NOMO-1 treated with dmso at 0.1 percent for 144 hours (cell line): ENCODE measurements around the gene KRTAP2-4.
"Not testable (repeated sequence)": the region's sequence is repeated elsewhere in the genome, so short reads cannot be mapped to it uniquely, and the experiment has no call there.

ENCODE experiments used
- DNase-seq: peaks from one replicate; lab custom pipeline; 2025; ENCODE audit not compliant: unreplicated experiment; lab: John Stamatoyannopoulos, UW

KRTAP2-4 gene

DNA sequence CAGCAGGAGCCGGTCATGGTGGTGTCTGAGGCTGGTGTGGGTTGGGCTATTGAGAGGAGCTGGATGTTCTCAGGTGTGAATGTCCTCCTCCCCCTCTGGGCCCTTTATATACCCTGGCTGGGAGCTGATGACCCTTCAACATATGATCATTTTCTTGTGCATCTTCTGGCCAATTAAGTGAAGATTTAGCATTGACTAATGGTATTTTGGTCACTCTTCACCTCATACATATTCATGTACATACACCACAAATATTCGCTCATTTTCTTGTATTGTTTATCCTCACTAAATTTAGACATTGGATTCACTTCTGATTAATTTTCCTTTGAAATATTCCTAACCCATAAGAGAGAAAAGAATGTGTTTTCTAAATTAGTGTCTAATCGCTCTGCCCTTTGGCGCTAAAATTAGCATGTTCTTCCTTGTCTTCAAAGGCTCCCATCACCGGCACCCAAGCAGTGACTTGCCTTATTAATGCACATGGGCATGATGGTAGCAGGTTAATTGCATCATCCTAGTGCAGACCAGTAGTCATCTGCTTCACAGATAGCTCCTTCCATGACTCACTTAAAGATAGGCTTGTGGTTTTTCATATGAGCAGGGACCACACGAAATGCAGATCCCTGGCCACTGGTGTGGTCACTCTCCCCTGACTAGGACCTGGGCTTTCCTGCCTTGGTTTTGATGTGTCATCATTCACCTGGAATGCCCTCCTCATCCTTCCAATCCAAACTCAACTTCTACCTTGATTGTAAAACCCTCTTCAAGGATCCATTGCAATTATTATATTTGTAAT is at the start of gene KRTAP2-4:
TSS of gene KRTAP2-4 (minus strand) at position 51 of the 796 bp plus-strand sequence. CDS start at position 17, 34 bp downstream.
- no peak for DNase-seq

DNA sequence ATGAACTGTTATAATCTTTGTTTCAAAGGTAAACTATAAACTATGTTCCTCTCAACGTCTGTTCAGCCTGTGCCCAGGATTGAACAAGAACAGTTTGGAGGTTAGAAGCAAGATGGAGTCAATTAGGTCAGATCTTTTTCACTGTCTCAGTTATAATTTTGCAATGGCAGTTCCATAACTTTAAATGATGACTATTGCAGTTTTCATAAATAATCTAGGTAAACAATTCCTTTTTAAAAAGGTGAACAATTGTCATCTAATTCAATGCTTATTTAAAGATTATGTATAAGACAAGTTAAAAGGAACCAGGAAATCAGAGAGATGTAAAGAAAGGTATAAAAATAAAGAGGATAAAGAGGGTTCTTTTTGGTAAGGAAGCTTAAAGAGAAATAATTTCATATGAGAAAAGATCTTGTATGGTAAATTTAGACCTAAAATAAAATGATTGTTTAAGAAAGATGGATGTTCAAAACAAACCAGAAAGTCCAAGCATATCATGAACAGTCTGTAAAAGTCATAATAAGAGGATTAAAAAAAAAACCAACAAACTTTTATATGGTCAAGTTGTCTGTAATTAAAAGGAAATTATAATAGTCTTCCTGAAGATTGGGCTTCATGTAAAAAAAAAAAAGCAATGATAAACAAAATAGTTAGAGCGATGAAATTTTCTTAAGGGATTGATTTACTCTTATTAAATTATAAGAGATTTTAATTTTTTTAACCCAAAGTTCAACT is 45.6 kb upstream of the KRTAP2-4 start:
- DNase-seq, result no peak

GRCh38 chr17:41108728-41109386 is 43.2 kb upstream of the KRTAP2-4 start:
- DNase-seq, result not testable (repeated sequence)

DNA sequence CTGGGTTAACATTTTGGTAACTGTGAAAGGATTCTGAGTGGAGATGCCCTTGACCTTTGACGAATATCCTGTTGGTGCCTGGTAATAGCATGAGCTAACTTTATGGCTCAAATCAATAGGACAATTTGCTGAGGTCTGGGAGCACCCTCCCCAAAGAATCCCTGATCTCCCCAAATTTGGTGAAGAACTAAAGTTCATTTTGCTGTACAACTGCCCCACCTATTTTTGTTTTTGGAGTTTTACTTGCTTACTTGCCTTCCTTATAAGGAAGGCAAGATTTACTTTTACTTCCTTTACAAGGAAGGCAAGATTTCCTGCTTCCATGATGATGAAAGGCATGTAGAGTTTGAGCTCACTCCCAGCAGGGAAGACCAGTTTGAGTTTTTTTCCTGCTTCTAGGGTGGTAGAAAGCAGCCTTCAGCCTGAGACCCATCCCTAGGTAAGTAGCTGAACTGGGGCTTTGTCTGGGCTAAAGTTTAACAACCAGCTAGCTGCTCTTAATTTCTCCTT is 42.3 kb upstream of the KRTAP2-4 start:
- no peak for DNase-seq

DNA sequence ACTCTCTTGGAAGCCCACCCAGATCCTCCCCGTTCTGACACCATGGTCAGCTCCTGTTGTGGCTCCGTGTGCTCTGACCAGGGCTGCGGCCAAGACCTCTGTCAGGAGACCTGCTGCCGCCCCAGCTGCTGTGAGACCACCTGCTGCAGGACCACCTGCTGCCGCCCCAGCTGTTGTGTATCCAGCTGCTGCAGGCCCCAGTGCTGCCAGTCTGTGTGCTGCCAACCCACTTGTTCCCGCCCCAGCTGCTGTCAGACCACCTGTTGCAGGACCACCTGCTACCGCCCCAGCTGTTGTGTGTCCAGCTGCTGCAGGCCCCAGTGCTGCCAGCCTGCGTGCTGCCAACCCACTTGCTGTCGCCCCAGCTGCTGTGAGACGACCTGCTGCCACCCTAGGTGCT is 39.7 kb upstream of the KRTAP2-4 start, which contains the start of gene KRTAP4-9:
TSS of gene KRTAP4-9 (plus strand) at position 43 of the 400 bp plus-strand sequence. CDS start at position 43, 0 bp downstream.
- not testable (repeated sequence) for DNase-seq

GRCh38 chr17:41104386-41105038 is 38.8 kb upstream of the KRTAP2-4 start:
- not testable (repeated sequence) for DNase-seq

- DNase-seq, result no peak
Observed at GRCh38 chr17:41103896-41104295, 38.2 kb upstream of the KRTAP2-4 start.

DNA sequence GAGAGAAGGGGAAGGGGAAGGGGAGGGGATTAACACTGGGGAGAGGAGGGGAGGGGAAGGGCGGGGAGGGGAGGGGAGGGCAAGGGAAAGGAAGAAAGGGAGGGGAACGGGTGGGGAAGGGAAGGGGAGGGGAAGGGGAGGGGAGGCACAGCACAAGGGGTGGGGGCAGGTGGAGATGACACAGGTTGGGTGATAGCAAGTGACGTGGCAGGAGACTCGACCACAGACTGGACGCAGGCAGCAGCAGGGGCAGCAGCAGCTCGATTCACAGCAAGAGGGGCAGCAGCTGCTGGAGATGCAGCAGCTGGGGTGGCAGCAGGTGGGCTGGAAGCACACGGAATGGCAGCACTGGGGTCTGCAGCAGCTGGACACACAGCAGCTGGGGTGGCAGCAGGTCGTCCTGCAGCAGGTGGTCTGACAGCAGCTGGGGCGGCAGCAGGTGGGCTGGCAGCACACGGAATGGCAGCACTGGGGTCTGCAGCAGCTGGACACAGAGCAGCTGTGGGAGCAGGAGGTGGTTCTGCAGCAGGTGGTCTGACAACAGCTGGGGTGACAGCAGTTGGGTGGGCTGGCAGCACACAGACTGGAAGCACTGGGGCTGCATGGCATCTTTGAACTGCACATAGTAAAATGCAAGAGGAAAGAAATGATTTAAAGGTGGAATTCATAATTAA is 36.0 kb upstream of the KRTAP2-4 start, which contains the start of gene KRTAP4-16:
TSS of gene KRTAP4-16 (minus strand) at position 624 of the 674 bp plus-strand sequence. CDS start at position 624, 0 bp downstream.
- no peak for DNase-seq

GRCh38 chr17:41099682-41100480 is 34.2 kb upstream of the KRTAP2-4 start:
- not testable (repeated sequence) for DNase-seq

DNA sequence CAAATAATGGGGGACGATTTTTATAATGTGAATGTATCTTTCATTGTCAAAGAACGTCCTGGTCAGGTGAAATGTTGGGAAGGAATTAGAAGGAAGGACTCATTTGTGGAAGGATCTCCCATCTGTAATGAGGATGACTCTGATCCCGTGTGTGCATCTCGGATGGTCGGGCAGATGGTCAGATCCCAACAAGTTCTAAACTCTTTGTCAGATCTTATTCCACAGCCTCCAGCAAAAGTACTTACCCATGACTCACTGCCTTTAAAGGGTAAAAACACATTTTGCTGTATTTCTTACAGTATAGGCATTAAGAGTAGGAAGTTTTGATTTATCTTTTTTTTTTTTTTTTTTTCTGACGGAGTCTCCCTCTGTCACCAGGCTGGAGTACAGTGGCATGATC is 32.8 kb upstream of the KRTAP2-4 start:
- no peak for DNase-seq

DNA sequence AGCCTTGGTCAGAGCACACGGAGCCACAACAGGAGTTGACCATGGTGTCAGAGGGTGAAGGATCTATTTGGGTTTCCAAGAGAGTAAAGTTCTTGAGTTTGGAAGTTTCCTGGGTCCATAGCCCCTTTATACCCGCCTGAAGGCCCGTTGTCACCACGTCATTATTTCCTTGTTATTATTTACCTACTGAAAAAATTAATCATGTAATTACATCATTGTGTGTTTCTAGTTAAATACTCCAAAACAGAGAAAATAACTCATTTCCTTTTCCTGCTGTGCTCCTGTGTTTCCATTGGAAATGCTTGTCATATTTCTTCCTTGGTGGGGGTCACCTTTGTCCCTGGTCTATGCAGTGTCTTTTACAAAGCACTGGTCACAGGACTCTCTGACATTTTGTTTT is 32.4 kb upstream of the KRTAP2-4 start, which contains the start of gene KRTAP4-8:
TSS of gene KRTAP4-8 (minus strand) at position 101 of the 400 bp plus-strand sequence. CDS start at position 43, 58 bp downstream.
- DNase-seq, result no peak

- no peak for DNase-seq
Observed at GRCh38 chr17:41096055-41096454, 30.4 kb upstream of the KRTAP2-4 start.

DNA sequence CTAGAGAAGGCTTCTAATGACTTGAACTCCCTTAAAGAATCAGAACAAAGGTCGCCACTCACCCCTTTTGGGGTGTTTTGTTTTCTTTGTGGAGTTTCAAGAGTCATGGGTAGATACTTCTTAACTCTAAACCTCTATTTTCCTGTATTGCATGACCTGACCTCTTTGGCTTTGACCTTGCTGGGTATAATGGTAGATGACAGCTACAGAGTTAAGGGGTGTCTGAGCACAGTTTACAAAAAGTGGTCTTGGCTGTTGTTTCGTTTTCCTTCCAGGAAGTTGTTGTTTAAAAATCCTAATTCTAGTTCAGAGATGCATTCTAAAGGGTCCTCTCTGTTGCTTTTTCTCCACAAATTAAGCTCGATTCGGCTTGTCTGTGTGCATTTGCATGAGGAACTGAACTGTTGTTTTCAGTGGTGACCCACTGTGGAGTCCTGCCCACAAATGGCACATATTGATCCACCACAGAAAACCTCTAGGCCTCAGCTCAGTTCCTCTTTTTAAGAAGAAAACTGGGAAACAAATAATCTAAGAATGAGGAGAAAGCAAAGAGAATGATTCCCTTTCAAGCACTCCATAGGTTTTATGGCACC is 23.2 kb upstream of the KRTAP2-4 start:
- not testable (repeated sequence) for DNase-seq

DNA sequence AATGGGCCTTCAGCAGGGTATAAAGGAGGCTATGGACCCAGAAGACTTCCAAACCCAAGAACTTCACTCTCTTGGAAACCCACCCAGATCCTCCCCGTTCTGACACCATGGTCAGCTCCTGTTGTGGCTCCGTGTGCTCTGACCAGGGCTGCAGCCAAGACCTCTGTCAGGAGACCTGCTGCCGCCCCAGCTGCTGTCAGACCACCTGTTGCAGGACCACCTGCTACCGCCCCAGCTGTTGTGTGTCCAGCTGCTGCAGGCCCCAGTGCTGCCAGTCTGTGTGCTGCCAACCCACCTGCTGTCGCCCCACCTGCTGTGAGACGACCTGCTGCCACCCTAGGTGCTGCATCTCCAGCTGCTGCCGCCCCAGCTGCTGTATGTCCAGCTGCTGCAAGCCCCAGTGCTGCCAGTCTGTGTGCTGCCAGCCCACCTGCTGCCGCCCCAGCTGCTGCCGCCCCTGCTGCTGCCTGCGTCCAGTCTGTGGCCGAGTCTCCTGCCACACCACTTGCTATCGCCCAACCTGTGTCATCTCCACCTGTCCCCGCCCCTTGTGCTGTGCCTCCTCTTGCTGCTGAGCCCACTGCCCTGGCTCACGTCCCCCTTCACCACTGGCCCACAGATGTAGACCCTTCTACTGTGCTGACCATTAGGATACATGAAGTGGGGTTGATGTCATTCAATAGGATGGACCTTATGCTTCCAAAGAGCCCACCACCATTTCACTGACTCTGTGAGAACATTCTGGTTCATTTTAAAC is 18.6 kb upstream of the KRTAP2-4 start, which contains the start of gene KRTAP4-7:
TSS of gene KRTAP4-7 (plus strand) at position 51 of the 757 bp plus-strand sequence. CDS start at position 108, 57 bp downstream.
- not testable (repeated sequence) for DNase-seq

- not testable (repeated sequence) for DNase-seq
Observed at GRCh38 chr17:41083427-41083826, 17.7 kb upstream of the KRTAP2-4 start.

DNA sequence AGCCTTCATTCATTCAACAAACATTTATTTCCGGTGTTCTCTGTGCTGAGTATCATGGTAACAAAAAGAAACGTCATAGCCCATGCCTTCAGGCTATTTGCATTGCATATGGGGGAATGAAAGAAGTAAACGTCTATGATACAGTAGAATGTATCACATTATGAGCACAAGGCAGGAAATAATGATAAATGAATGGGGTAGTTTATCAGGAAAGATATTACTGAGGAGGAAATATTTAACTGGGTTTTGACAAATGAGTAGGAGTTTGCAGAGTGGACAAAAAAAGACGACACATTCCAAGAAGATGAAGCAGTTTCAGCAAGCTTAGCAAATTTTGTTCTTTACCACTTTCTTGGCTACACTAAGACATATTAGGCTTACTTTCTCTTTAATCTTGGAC is 16.9 kb upstream of the KRTAP2-4 start:
- no peak for DNase-seq

DNA sequence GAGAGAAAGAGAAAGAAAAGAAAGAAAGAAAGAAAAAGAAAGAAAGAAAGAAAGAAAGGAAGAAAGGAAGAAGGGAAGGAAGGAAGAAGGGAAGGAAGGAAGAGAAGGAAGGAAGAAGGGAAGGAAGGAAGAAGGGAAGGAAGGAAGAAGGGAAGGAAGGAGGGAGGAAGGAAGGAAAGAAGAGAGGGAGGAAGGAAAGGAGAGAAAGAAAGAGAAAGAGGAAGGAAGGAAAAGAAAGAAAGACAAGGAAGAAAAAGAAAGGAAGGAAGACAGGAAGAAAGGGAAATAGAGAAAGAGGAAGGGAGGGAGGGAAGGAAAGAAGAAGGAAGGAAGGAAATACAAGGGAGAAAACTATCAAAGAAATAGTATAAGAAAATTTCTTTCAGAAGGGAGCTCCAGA is 11.1 kb upstream of the KRTAP2-4 start:
- no peak for DNase-seq

DNA sequence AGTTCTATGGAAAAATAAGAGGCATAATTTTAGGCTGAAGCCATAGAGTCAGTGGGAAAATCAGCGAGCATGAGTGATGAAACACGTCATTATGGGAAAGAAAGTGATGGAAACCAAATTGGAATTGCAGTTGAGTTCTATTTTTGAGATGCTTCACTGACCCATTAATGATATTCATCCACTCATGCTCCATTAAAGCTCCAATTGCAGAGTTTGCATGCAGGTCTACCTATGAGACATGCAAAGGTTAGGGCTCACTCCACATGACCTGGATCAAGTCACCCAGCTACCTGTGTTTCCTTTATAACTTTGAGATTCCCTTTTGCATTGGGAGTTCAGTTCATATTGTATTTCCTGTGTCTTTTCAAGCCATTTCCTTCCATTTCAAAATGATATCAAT is 8.0 kb upstream of the KRTAP2-4 start:
- no peak for DNase-seq
